ENCODE results near the gene EXOC6.

- TF ChIP-seq CTCF (IDR thresholded peaks at IDR 0.05) = no peak
- TF ChIP-seq POLR2A (IDR thresholded peaks at IDR 0.05; ENCODE audit: low read depth) = no peak
- TF ChIP-seq POLR2AphosphoS5 (IDR thresholded peaks at IDR 0.05) = no peak
- TF ChIP-seq EP300 (IDR thresholded peaks at IDR 0.05) = no peak
Measured at GRCh38 chr10:93074597-93075368, 226.5 kb downstream of the EXOC6 start.
